ENCODE results near the gene LLGL2.

GRCh38 chr17:75521290-75521689 is 4.2 kb upstream of the LLGL2 start:
- TF ChIP-seq CTCF (conservative IDR thresholded peaks at IDR 0.05) (no peak), ZFX (IDR thresholded peaks at IDR 0.05) (no peak)
